Astrocyte (in vitro differentiated cells and primary cell): ENCODE results near the gene SERPINB13. TPM values are rescaled to one million over a fixed set of nuclear protein-coding genes. Genes with fewer than 3 reads are reported as not detected.

Experiments used
- DNase-seq: peaks from one replicate; pipeline ENCODE4 v3.0.0-alpha.2; 2010; ENCODE audit warnings: low read depth
- FAIRE-seq: peaks from 2 replicates; lab custom pipeline; 2011; peaks lifted over from hg19 to GRCh38; lab: Jason Lieb, UNC
- H2AFZ ChIP-seq: 2 replicates; pipeline ENCODE4 v1.6.0; 2012; ENCODE audit warnings: low read depth, low read length, inconsistent platforms
- H3K27ac ChIP-seq: 2 replicates; pipeline ENCODE4 v1.5.1; 2011; ENCODE audit warnings: low read depth, low read length, inconsistent platforms
- H3K27me3 ChIP-seq: 2 replicates; pipeline ENCODE4 v1.6.0; 2011; ENCODE audit warnings: low read length, inconsistent platforms; ENCODE audit not compliant: insufficient read depth
- H3K36me3 ChIP-seq: 2 replicates; pipeline ENCODE4 v1.5.1; 2011; ENCODE audit warnings: low read length, inconsistent platforms; ENCODE audit not compliant: insufficient read depth
- H3K4me1 ChIP-seq: 2 replicates; pipeline ENCODE4 v1.5.1; 2011; ENCODE audit warnings: low read length, inconsistent platforms; ENCODE audit not compliant: insufficient read depth
- H3K4me2 ChIP-seq: 2 replicates; pipeline ENCODE4 v1.6.0; 2012; ENCODE audit warnings: low read length, inconsistent platforms
- H3K4me3 ChIP-seq: 2 replicates; pipeline ENCODE4 v1.5.1; 2011; ENCODE audit warnings: low read depth, mild to moderate bottlenecking, low read length, inconsistent platforms; ENCODE audit not compliant: insufficient read depth
- H3K79me2 ChIP-seq: 2 replicates; pipeline ENCODE4 v1.6.0; 2012; ENCODE audit warnings: mild to moderate bottlenecking, low read length, inconsistent platforms; ENCODE audit not compliant: insufficient read depth
- H3K9ac ChIP-seq: 2 replicates; pipeline ENCODE4 v1.6.0; 2012; ENCODE audit warnings: mild to moderate bottlenecking, low read length, inconsistent platforms
- H3K9me3 ChIP-seq: 2 replicates; pipeline ENCODE4 v1.5.1; 2012; ENCODE audit warnings: low read depth, mild to moderate bottlenecking, low read length, inconsistent platforms; ENCODE audit not compliant: insufficient read depth
- H4K20me1 ChIP-seq: 2 replicates; pipeline ENCODE4 v1.6.0; 2012; ENCODE audit warnings: low read length, inconsistent platforms; ENCODE audit not compliant: insufficient read depth
- H3K27ac Mint-ChIP-seq: one replicate; pipeline ENCODE4 v1.8.0; 2021; ENCODE audit warnings: mild to moderate bottlenecking, mixed read lengths; ENCODE audit not compliant: unreplicated experiment
- H3K27me3 Mint-ChIP-seq: one replicate; pipeline ENCODE4 v1.8.0; 2021; ENCODE audit warnings: low read depth, mixed read lengths; ENCODE audit not compliant: unreplicated experiment
- H3K36me3 Mint-ChIP-seq: one replicate; pipeline ENCODE4 v1.8.0; 2021; ENCODE audit warnings: low read depth, mixed read lengths; ENCODE audit not compliant: unreplicated experiment
- H3K4me1 Mint-ChIP-seq: one replicate; pipeline ENCODE4 v1.8.0; 2021; ENCODE audit warnings: low read depth, mixed read lengths; ENCODE audit not compliant: unreplicated experiment
- H3K4me3 Mint-ChIP-seq: one replicate; pipeline ENCODE4 v1.8.0; 2021; ENCODE audit warnings: mild to moderate bottlenecking, moderate library complexity, mixed read lengths; ENCODE audit not compliant: unreplicated experiment
- H3K9me3 Mint-ChIP-seq: one replicate; pipeline ENCODE4 v1.8.0; 2021; ENCODE audit warnings: mild to moderate bottlenecking, mixed read lengths; ENCODE audit not compliant: unreplicated experiment
- EZH2 ChIP-seq: IDR thresholded peaks from 2 replicates; pipeline ENCODE4 v1.6.1; 2012; ENCODE audit warnings: mild to moderate bottlenecking, low read length, inconsistent platforms; ENCODE audit not compliant: insufficient read depth
- total RNA-seq: library from RNA; stranded (reverse); gene quantifications from 2 replicates; pipeline ENCODE4 v1.2.1, GENCODE V29; 2021
- TF ChIP-seq, protein P1 (sequence below): IDR thresholded peaks from 2 replicates; pipeline ENCODE4 v1.5.1; 2011; ENCODE audit warnings: low read depth, mild to moderate bottlenecking, inconsistent platforms, low read length, moderate library complexity; ENCODE audit not compliant: insufficient read depth

The SERPINB13 gene
- total RNA-seq, 1 donor from 2014 or later = not detected

DNA sequence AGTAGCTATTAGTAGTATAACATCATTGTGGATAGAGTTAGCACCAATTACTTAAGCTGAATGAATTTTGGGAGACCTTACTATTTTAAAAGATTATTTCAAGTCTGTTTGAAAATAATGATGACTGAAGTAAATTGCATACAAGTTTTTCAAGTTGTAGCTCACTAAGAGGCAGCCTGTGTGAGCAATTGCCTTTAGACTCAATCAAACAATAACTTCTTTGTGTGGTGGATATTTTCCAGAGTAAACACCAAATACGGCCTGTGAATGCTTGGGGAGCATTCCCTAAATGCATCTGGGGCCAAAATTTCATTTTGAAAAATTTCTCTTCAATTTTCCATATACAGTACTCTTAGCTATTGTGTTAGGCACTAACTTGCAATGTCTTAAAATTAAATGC, 37.1 kb upstream of the SERPINB13 start:
- Histone ChIP-seq H3K4me1 (no peaks in the 10 kb centered on the region), H3K27ac (no peak overlapping the region), H3K4me3 (no peak overlapping the region), H4K20me1 (no peaks in the 10 kb centered on the region), H3K27me3 (no peaks in the 10 kb centered on the region), H3K9me3 (no peaks in the 10 kb centered on the region), H3K79me2 (no peaks in the 10 kb centered on the region), H3K36me3 (no peaks in the 10 kb centered on the region), H3K4me2 (no peak overlapping the region), H2AFZ (no peak overlapping the region), H3K9ac (no peak overlapping the region)
- Mint-ChIP-seq H3K9me3 (no peaks in the 10 kb centered on the region), H3K36me3 (no peaks in the 10 kb centered on the region), H3K4me1 (peaks cover 21% of the 10 kb centered on the region), H3K4me3 (no peak overlapping the region), H3K27me3 (no peaks in the 10 kb centered on the region), H3K27ac (no peak overlapping the region)
- TF ChIP-seq, protein P1, sequence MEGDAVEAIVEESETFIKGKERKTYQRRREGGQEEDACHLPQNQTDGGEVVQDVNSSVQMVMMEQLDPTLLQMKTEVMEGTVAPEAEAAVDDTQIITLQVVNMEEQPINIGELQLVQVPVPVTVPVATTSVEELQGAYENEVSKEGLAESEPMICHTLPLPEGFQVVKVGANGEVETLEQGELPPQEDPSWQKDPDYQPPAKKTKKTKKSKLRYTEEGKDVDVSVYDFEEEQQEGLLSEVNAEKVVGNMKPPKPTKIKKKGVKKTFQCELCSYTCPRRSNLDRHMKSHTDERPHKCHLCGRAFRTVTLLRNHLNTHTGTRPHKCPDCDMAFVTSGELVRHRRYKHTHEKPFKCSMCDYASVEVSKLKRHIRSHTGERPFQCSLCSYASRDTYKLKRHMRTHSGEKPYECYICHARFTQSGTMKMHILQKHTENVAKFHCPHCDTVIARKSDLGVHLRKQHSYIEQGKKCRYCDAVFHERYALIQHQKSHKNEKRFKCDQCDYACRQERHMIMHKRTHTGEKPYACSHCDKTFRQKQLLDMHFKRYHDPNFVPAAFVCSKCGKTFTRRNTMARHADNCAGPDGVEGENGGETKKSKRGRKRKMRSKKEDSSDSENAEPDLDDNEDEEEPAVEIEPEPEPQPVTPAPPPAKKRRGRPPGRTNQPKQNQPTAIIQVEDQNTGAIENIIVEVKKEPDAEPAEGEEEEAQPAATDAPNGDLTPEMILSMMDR = no peak
- DNase-seq = no peak
- FAIRE-seq = no peak

- H3K4me2 ChIP-seq = no peak overlapping the region
- H3K9ac ChIP-seq = no peak overlapping the region
- H3K4me1 ChIP-seq = no peaks in the 10 kb centered on the region
- no peaks in the 10 kb centered on the region for H4K20me1 ChIP-seq
- no peaks in the 10 kb centered on the region for H3K27me3 Mint-ChIP-seq
- H2AFZ ChIP-seq = no peak overlapping the region
- H3K27ac ChIP-seq = no peak overlapping the region
- no peak overlapping the region for H3K4me3 Mint-ChIP-seq
- no peak for DNase-seq
- H3K27ac Mint-ChIP-seq = no peak overlapping the region
- no peaks in the 10 kb centered on the region for H3K36me3 Mint-ChIP-seq
- H3K4me1 Mint-ChIP-seq = peaks cover 21% of the 10 kb centered on the region
- H3K79me2 ChIP-seq = no peaks in the 10 kb centered on the region
- FAIRE-seq = no peak
- no peaks in the 10 kb centered on the region for H3K9me3 Mint-ChIP-seq
- H3K9me3 ChIP-seq = no peaks in the 10 kb centered on the region
- H3K27me3 ChIP-seq = no peaks in the 10 kb centered on the region
- H3K4me3 ChIP-seq = no peak overlapping the region
- H3K36me3 ChIP-seq = no peaks in the 10 kb centered on the region
- TF ChIP-seq EZH2 = no peak
- TF ChIP-seq, protein P1 = no peak
These were observed 35.4 kb upstream of the SERPINB13 start for GRCh38 chr18:63551769-63552168.

- H3K4me1 ChIP-seq = no peaks in the 10 kb centered on the region
- no peaks in the 10 kb centered on the region for H4K20me1 ChIP-seq
- FAIRE-seq (peak; percentile 58), DNase-seq (no peak)
- no peak for TF ChIP-seq EZH2
- TF ChIP-seq, protein P1 = no peak
- no peaks in the 10 kb centered on the region for H3K27me3 ChIP-seq
- H2AFZ ChIP-seq = no peak overlapping the region
- Mint-ChIP-seq H3K36me3 (no peaks in the 10 kb centered on the region), H3K4me3 (no peak overlapping the region), H3K9me3 (no peaks in the 10 kb centered on the region), H3K27ac (peak overlapping the region; percentile 77), H3K4me1 (peaks cover 21% of the 10 kb centered on the region), H3K27me3 (no peaks in the 10 kb centered on the region)
- no peaks in the 10 kb centered on the region for H3K9me3 ChIP-seq
- no peak overlapping the region for H3K27ac ChIP-seq
- no peak overlapping the region for H3K9ac ChIP-seq
- no peaks in the 10 kb centered on the region for H3K36me3 ChIP-seq
- no peak overlapping the region for H3K4me3 ChIP-seq
- no peaks in the 10 kb centered on the region for H3K79me2 ChIP-seq
- H3K4me2 ChIP-seq = peak overlapping the region; percentile 18
These were observed 34.6 kb upstream of the SERPINB13 start for GRCh38 chr18:63552581-63552980.
